ENCODE results near the gene CAMK1D.
A peak's percentile ranks its signal among the peaks of the same experiment; 100 is the strongest.
"Not testable (repeated sequence)": the region's sequence is repeated elsewhere in the genome, so short reads cannot be mapped to it uniquely, and the experiment has no call there.

Gene CAMK1D

GRCh38 chr10:12340937-12341336 is 8.4 kb upstream of the CAMK1D start:
- DNase-seq (ENCODE audit: low read depth): no peak

GRCh38 chr10:12341526-12341925 is 7.8 kb upstream of the CAMK1D start:
- DNase-seq (ENCODE audit: low read depth): no peak

GRCh38 chr10:12344375-12345110 is 4.8 kb upstream of the CAMK1D start:
- no peak for DNase-seq (ENCODE audit: low read depth)

GRCh38 chr10:12346707-12347106 is 2.6 kb upstream of the CAMK1D start:
- DNase-seq (ENCODE audit: low read depth): no peak

GRCh38 chr10:12348294-12348869 is 965 bp upstream of the CAMK1D start:
- DNase-seq (ENCODE audit: low read depth): no peak

GRCh38 chr10:12349629-12350166 is 351 bp downstream of the CAMK1D start:
- no peak for DNase-seq (ENCODE audit: low read depth)

GRCh38 chr10:12350167-12350872 is 973 bp downstream of the CAMK1D start:
- DNase-seq (ENCODE audit: low read depth): peak; percentile 37

- DNase-seq (ENCODE audit: low read depth): no peak
Observed at GRCh38 chr10:12350925-12351324, 1.6 kb downstream of the CAMK1D start.

- DNase-seq (ENCODE audit: low read depth): no peak
Observed at GRCh38 chr10:12351447-12351846, 2.1 kb downstream of the CAMK1D start.

- DNase-seq (ENCODE audit: low read depth): no peak
Observed at GRCh38 chr10:12351889-12352288, 2.5 kb downstream of the CAMK1D start.

GRCh38 chr10:12353399-12354242 is 4.3 kb downstream of the CAMK1D start:
- no peak for DNase-seq (ENCODE audit: low read depth)

GRCh38 chr10:12354696-12355095 is 5.3 kb downstream of the CAMK1D start:
- DNase-seq (ENCODE audit: low read depth): not testable (repeated sequence)

- DNase-seq (ENCODE audit: low read depth): no peak
Observed at GRCh38 chr10:12355384-12355783, 6.0 kb downstream of the CAMK1D start.

GRCh38 chr10:12357525-12358151 is 8.3 kb downstream of the CAMK1D start:
- DNase-seq (ENCODE audit: low read depth): no peak

- no peak for DNase-seq (ENCODE audit: low read depth)
Observed at GRCh38 chr10:12358863-12359564, 9.7 kb downstream of the CAMK1D start.

- DNase-seq (ENCODE audit: low read depth): no peak
Observed at GRCh38 chr10:12360461-12360860, 11.1 kb downstream of the CAMK1D start.

- not testable (repeated sequence) for DNase-seq (ENCODE audit: low read depth)
Observed at GRCh38 chr10:12361115-12361514, 11.8 kb downstream of the CAMK1D start.

GRCh38 chr10:12364559-12364958 is 15.2 kb downstream of the CAMK1D start:
- no peak for DNase-seq (ENCODE audit: low read depth)

- no peak for DNase-seq (ENCODE audit: low read depth)
Observed at GRCh38 chr10:12367272-12367671, 17.9 kb downstream of the CAMK1D start.

GRCh38 chr10:12369982-12370381 is 20.6 kb downstream of the CAMK1D start:
- no peak for DNase-seq (ENCODE audit: low read depth)

- DNase-seq (ENCODE audit: low read depth): no peak
Observed at GRCh38 chr10:12372846-12373245, 23.5 kb downstream of the CAMK1D start.

All from ELR (cell line).